HL-60 (cell line): ENCODE results near the gene TGIF2.

Experiments used
- DNase-seq, 2 experiments: peaks; one replicate each; pipeline ENCODE4 v3.0.0-alpha.2; 2010 to 2020; ENCODE audit warnings: low read depth in 1 of 2, low spot score in 1 of 2
- H3K27ac ChIP-seq: fragments of 250-450 bp; sonication (Bioruptor Pico); replicated peaks from 2 replicates; pipeline ENCODE4 v1.5.1; 2020; ENCODE audit warnings: mild to moderate bottlenecking, moderate library complexity
- H3K27me3 ChIP-seq: fragments of 250-450 bp; sonication (Bioruptor Pico); 2 replicates; pipeline ENCODE4 v1.5.1; 2021; ENCODE audit warnings: mild to moderate bottlenecking, moderate library complexity; ENCODE audit not compliant: insufficient read depth, poor library complexity, severe bottlenecking
- H3K4me3 ChIP-seq: replicated peaks from 2 replicates; pipeline ENCODE4 v1.5.1; 2011; ENCODE audit warnings: mild to moderate bottlenecking, control low read depth, low read length; ENCODE audit not compliant: insufficient read depth
- CTCF ChIP-seq: IDR thresholded peaks from one replicate; pipeline ENCODE4 v1.5.1; 2011; ENCODE audit warnings: low read length, control low read depth, inconsistent platforms; ENCODE audit not compliant: insufficient read depth
- GABPA ChIP-seq: IDR thresholded peaks from 2 replicates; pipeline ENCODE4 v1.6.1; 2012; ENCODE audit warnings: low read depth
- POLR2AphosphoS5 ChIP-seq: IDR thresholded peaks from 2 replicates; pipeline ENCODE4 v1.6.1; 2012; ENCODE audit warnings: low read depth
- REST ChIP-seq: IDR thresholded peaks from 2 replicates; pipeline ENCODE4 v1.6.1; 2012; ENCODE audit warnings: low read depth; ENCODE audit not compliant: insufficient replicate concordance
- SPI1 ChIP-seq: IDR thresholded peaks from 2 replicates; pipeline ENCODE4 v1.6.1; 2012; ENCODE audit warnings: low read depth, mild to moderate bottlenecking, borderline replicate concordance

Gene TGIF2

GRCh38 chr20:36542516-36543183 is 30.7 kb upstream of the TGIF2 start:
- no peak for DNase-seq
- H3K27me3 ChIP-seq, result peaks cover 9% of the 10 kb centered on the region
- H3K4me3 ChIP-seq, result no peak overlapping the region
- H3K27ac ChIP-seq, result no peak overlapping the region
- TF ChIP-seq GABPA (no peak), CTCF (no peak), SPI1 (no peak), REST (no peak)

GRCh38 chr20:36543184-36544133 is 29.9 kb upstream of the TGIF2 start:
- H3K27ac ChIP-seq, result no peak overlapping the region
- peaks cover 9% of the 10 kb centered on the region for H3K27me3 ChIP-seq
- no peak for DNase-seq
- no peak overlapping the region for H3K4me3 ChIP-seq
- TF ChIP-seq SPI1 (no peak), GABPA (no peak), REST (no peak), CTCF (no peak)

GRCh38 chr20:36544134-36545018 is 29.0 kb upstream of the TGIF2 start:
- peaks cover 9% of the 10 kb centered on the region for H3K27me3 ChIP-seq
- no peak overlapping the region for H3K27ac ChIP-seq
- no peak for DNase-seq
- no peak for TF ChIP-seq CTCF
- TF ChIP-seq POLR2AphosphoS5, result no peak
- TF ChIP-seq SPI1, result no peak
- no peak for TF ChIP-seq GABPA
- no peak for TF ChIP-seq REST
- H3K4me3 ChIP-seq, result no peak overlapping the region
